ENCODE measurements around the gene POLD2.

GRCh38 chr7:44105832-44106231 is 17.5 kb downstream of the POLD2 start:
- TF ChIP-seq CTCF (IDR thresholded peaks at IDR 0.05) (no peak), POLR2A (IDR thresholded peaks at IDR 0.05) (no peak)
